HepG2 (cell line): ENCODE measurements around the gene MCC. TPM values are rescaled to one million over a fixed set of nuclear protein-coding genes. Genes with fewer than 3 reads are reported as not detected.

Source experiments
- ATAC-seq: fragments of 200-7000 bp; cut with Tn5 transposase; 3 replicates; pipeline ENCODE4 v1.9.1; 2020; ENCODE audit warnings: mild to moderate bottlenecking, moderate library complexity
- BruUV-seq: library from RNA; stranded (reverse); fragments of 400-500 nt; replicated peaks from 2 replicates; lab custom pipeline; 2021; lab: Mats Ljungman, UMichigan
- CTCF ChIA-PET: fragments of 300-600 bp; formaldehyde crosslinking; extraction: SDS; loops from one replicate; lab custom pipeline; 2021; ENCODE audit warnings: low total read pairs, inconsistent platforms, low intra/inter-chr PET ratio; lab: Yijun Ruan, JAX
- POLR2A ChIA-PET: fragments of 350-600 bp; sonication (Branson Sonifier 250); formaldehyde crosslinking; loops from one replicate; lab custom pipeline; 2020; ENCODE audit warnings: antibody characterized with exemption, inconsistent platforms; lab: Yijun Ruan, JAX
- DNase-seq: peaks from one replicate; pipeline ENCODE4 v3.0.0-alpha.2; 2015; ENCODE audit warnings: low spot score
- FAIRE-seq: peaks from 3 replicates; lab custom pipeline; 2011; peaks lifted over from hg19 to GRCh38; lab: Jason Lieb, UNC
- H2AFZ ChIP-seq: one replicate; pipeline ENCODE4 v1.6.1; 2011; ENCODE audit warnings: low read length, inconsistent platforms
- H3K27ac ChIP-seq: fragments of 300-600 bp; 3 replicates; pipeline ENCODE4 v1.8.0; 2011; ENCODE audit warnings: mixed run types, mild to moderate bottlenecking, mixed read lengths, low read length, inconsistent platforms; ENCODE audit not compliant: insufficient read depth; ENCODE audit errors: extremely low read length
- H3K27me3 ChIP-seq, 2 experiments: fragments of 200-600 bp in 1 of 2; 2 replicates in 1 of 2; 3 replicates in 1 of 2; pipeline versions ENCODE4 v1.6.0 to v1.8.0; 2011; ENCODE audit warnings: low read length in 2 of 2, mild to moderate bottlenecking in 2 of 2, moderate library complexity in 2 of 2, inconsistent platforms in 1 of 2; ENCODE audit not compliant: insufficient read depth in 2 of 2, control insufficient read depth in 1 of 2
- H3K36me3 ChIP-seq, 2 experiments: fragments of 200-600 bp in 1 of 2; replicated peaks in 1 of 2; 2 replicates in 1 of 2; 3 replicates in 1 of 2; pipeline versions ENCODE4 v1.5.1 to v1.8.0; 2011; ENCODE audit warnings: low read length in 2 of 2, inconsistent platforms in 1 of 2; ENCODE audit not compliant: insufficient read depth in 2 of 2, control insufficient read depth in 1 of 2
- H3K4me1 ChIP-seq: 2 replicates; pipeline ENCODE4 v1.5.1; 2012; ENCODE audit warnings: low read length, inconsistent platforms; ENCODE audit not compliant: insufficient read depth
- H3K4me2 ChIP-seq: 2 replicates; pipeline ENCODE4 v1.6.0; 2011; ENCODE audit warnings: low read depth, low read length, inconsistent platforms
- H3K4me3 ChIP-seq, 3 experiments: fragments of 200-600 bp in 1 of 3; sonication (generic), shearing (Covaris generic) in 1 of 3; replicated peaks in 1 of 3; 2 replicates each; pipeline ENCODE4 v1.5.1; 2011 to 2016; ENCODE audit warnings: low read length in 3 of 3, inconsistent platforms in 2 of 3, low read depth in 2 of 3, mild to moderate bottlenecking in 2 of 3, control low read depth in 1 of 3, mixed read lengths in 1 of 3; ENCODE audit not compliant: insufficient read depth in 1 of 3
- H3K79me2 ChIP-seq: one replicate; pipeline ENCODE4 v1.6.1; 2011; ENCODE audit warnings: low read length, inconsistent platforms; ENCODE audit not compliant: insufficient read depth
- H3K9ac ChIP-seq: 2 replicates; pipeline ENCODE4 v1.6.0; 2011; ENCODE audit warnings: mild to moderate bottlenecking, low read depth, low read length, inconsistent platforms; ENCODE audit not compliant: insufficient read depth
- H3K9me3 ChIP-seq: 2 replicates; pipeline ENCODE4 v1.5.1; 2012; ENCODE audit warnings: mild to moderate bottlenecking, low read length
- H4K20me1 ChIP-seq: 2 replicates; pipeline ENCODE4 v1.6.0; 2011; ENCODE audit warnings: inconsistent platforms, mild to moderate bottlenecking, low read length, moderate library complexity; ENCODE audit not compliant: insufficient read depth
- HOXA3 ChIP-seq: sonication (generic); formaldehyde crosslinking; IDR thresholded peaks from 2 replicates; pipeline ENCODE4 v1.5.0; 2020; ENCODE audit warnings: missing genetic modification reagents
- PHF20 ChIP-seq: sonication (generic); formaldehyde crosslinking; IDR thresholded peaks from 2 replicates; pipeline ENCODE4 v1.5.0; 2020; ENCODE audit warnings: mild to moderate bottlenecking, missing genetic modification reagents
- REXO4 ChIP-seq: sonication (generic); formaldehyde crosslinking; IDR thresholded peaks from 2 replicates; pipeline ENCODE4 v1.8.0; 2022; ENCODE audit warnings: missing genetic modification reagents, mild to moderate bottlenecking, borderline replicate concordance
- SALL2 ChIP-seq: sonication (generic); formaldehyde crosslinking; IDR thresholded peaks from 2 replicates; pipeline ENCODE4 v1.8.1; 2023; ENCODE audit warnings: mild to moderate bottlenecking, missing genetic modification reagents, inconsistent platforms
- TAF15 ChIP-seq: fragments of 200-400 bp; formaldehyde crosslinking; IDR thresholded peaks from one replicate; pipeline ENCODE4 v1.6.1; 2018; ENCODE audit warnings: mild to moderate bottlenecking, low read depth, low read length; ENCODE audit not compliant: poor library complexity, severe bottlenecking
- TSC22D2 ChIP-seq: sonication (generic); formaldehyde crosslinking; IDR thresholded peaks from 2 replicates; pipeline ENCODE4 v1.5.1; 2020; ENCODE audit warnings: missing genetic modification reagents, mild to moderate bottlenecking, borderline replicate concordance
- ZEB1 ChIP-seq: IDR thresholded peaks from 2 replicates; pipeline ENCODE4 v1.6.1; 2012; ENCODE audit warnings: mild to moderate bottlenecking, low read depth, inconsistent platforms; ENCODE audit not compliant: insufficient replicate concordance
- ZNF543 ChIP-seq: sonication (generic); formaldehyde crosslinking; IDR thresholded peaks from 2 replicates; pipeline ENCODE4 v1.4.0; 2020; ENCODE audit warnings: mild to moderate bottlenecking, missing genetic modification reagents
- ZNF572 ChIP-seq: sonication (generic); formaldehyde crosslinking; IDR thresholded peaks from 2 replicates; pipeline ENCODE4 v1.5.1; 2020; ENCODE audit warnings: mild to moderate bottlenecking, missing genetic modification reagents
- ZNF629 ChIP-seq: sonication (generic); formaldehyde crosslinking; conservative IDR thresholded peaks from 2 replicates; pipeline ENCODE4 v1.5.0; 2020; ENCODE audit warnings: missing genetic modification reagents
- ZNF75D ChIP-seq: sonication (generic); formaldehyde crosslinking; IDR thresholded peaks from 2 replicates; pipeline ENCODE4 v1.8.1; 2023; ENCODE audit warnings: missing genetic modification reagents, mild to moderate bottlenecking, borderline replicate concordance
- WGBS: methylation state at CpG from one replicate; pipeline ENCODE4 v1.1.6; 2017; ENCODE audit warnings: low lambda C conversion rate; 5-methylcytosine and 5-hydroxymethylcytosine counted together
- in situ Hi-C: cut with HindIII; loops from 2 replicates; pipeline ENCODE4 v1.10.0; 2017; ENCODE audit warnings: low pct_unique_long_range_greater_than_20kb; ENCODE audit not compliant: extremely low pct_ligation_motif_present
- intact Hi-C: fragments of 100-400 bp; cut with micrococcal nuclease; formaldehyde crosslinking; loops from one replicate; pipeline ENCODE4 v1.10.0; 2022; ENCODE audit not compliant: unreplicated experiment
- polyA plus RNA-seq, 8 experiments: library from polyadenylated mRNA; depleted of rRNA in 3 of 8; stranded (reverse) in 7 of 8; unstranded in 1 of 8; fragments of >200 nt; fragmentation: Illumina TruSeq in 4 of 8; extraction: Trizol in 4 of 8; gene quantifications; 2 replicates each; pipeline versions ENCODE4 v1.2.1 to v1.2.3, GENCODE V29; 2011 to 2016; ENCODE audit warnings: low read depth in 4 of 8, missing spikeins in 1 of 8, mixed read lengths in 1 of 8; ENCODE audit not compliant: insufficient read depth in 1 of 8
- total RNA-seq, 5 experiments: library from RNA; depleted of rRNA; stranded (reverse); fragments of >200 nt; fragmentation: Illumina TruSeq; extraction: Trizol; gene quantifications; 2 replicates each; pipeline ENCODE4 v1.2.3, GENCODE V29; 2016; ENCODE audit warnings: low read depth in 1 of 5
- TF ChIP-seq, protein P1 (sequence below): sonication (generic); formaldehyde crosslinking; IDR thresholded peaks from 2 replicates; pipeline ENCODE4 v1.4.0; 2020; ENCODE audit warnings: missing genetic modification reagents
- TF ChIP-seq, protein P2 (sequence below): sonication (generic); formaldehyde crosslinking; IDR thresholded peaks from 2 replicates; pipeline ENCODE4 v1.4.0; 2020; ENCODE audit warnings: missing genetic modification reagents, mild to moderate bottlenecking, borderline replicate concordance
- TF ChIP-seq, protein P3 (sequence below): sonication (generic); formaldehyde crosslinking; IDR thresholded peaks from 2 replicates; pipeline ENCODE4 v1.4.0; 2020; ENCODE audit warnings: mild to moderate bottlenecking, missing genetic modification reagents

MCC gene
- total and polyA plus RNA-seq, 2 of the 13 experiments (the other 11 are each of a cell fraction or from before 2014, with no cell fraction given): 0.55 to 2.4 TPM

DNA sequence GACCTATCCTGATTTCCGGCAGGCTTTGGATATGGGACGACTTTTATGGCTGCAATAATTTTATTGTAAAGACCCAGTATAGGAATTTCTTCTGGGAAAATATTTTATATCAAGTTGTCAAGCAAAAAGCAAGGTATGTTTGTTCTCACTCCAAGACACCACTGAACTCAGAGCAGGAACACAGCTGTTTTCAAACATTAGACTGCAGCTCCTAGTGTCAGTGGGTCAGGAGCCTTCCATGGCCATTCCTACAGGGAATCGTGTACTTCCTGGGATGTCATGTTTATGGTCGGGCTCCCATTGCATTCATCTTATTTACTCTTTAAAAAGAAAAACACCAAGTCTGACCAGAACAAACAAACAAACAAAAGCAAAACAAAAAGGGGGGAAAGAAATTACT is 278.8 kb downstream of the MCC start:
- Histone ChIP-seq H3K36me3 (no peaks in the 10 kb centered on the region), H3K27me3 (peaks cover 0 to 3% of the 10 kb centered on the region in 2 experiments; a peak in 1 of 5 replicates), H4K20me1 (no peaks in the 10 kb centered on the region), H3K79me2 (no peaks in the 10 kb centered on the region), H3K4me3 (no peak overlapping the region), H3K9me3 (no peaks in the 10 kb centered on the region), H3K9ac (no peak overlapping the region), H3K27ac (no peak overlapping the region), H3K4me2 (no peak overlapping the region), H3K4me1 (peaks cover 16% of the 10 kb centered on the region), H2AFZ (no peak overlapping the region)
- BruUV-seq: no TSS peak
- in situ Hi-C loops (no loop called here), intact Hi-C loops (no loop called here)
- no peak for ATAC-seq
- DNase-seq: no peak
- WGBS: 32% methylated on average over 4 of the region's 4 CpGs
- no peak for FAIRE-seq
- TF ChIP-seq REXO4 (CRISPR knock-in tag) (no peak), ZNF75D (no peak), HOXA3 (CRISPR knock-in tag) (no peak), ZNF572 (CRISPR knock-in tag) (no peak), ZEB1 (no peak), SALL2 (CRISPR knock-in tag) (no peak), TSC22D2 (no peak), ZNF543 (CRISPR knock-in tag) (no peak), ZNF629 (CRISPR knock-in tag) (no peak), PHF20 (CRISPR knock-in tag) (no peak), TAF15 (no peak)
- TF ChIP-seq, protein P1, sequence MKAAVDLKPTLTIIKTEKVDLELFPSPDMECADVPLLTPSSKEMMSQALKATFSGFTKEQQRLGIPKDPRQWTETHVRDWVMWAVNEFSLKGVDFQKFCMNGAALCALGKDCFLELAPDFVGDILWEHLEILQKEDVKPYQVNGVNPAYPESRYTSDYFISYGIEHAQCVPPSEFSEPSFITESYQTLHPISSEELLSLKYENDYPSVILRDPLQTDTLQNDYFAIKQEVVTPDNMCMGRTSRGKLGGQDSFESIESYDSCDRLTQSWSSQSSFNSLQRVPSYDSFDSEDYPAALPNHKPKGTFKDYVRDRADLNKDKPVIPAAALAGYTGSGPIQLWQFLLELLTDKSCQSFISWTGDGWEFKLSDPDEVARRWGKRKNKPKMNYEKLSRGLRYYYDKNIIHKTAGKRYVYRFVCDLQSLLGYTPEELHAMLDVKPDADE (CRISPR knock-in tag): no peak
- TF ChIP-seq, protein P2, sequence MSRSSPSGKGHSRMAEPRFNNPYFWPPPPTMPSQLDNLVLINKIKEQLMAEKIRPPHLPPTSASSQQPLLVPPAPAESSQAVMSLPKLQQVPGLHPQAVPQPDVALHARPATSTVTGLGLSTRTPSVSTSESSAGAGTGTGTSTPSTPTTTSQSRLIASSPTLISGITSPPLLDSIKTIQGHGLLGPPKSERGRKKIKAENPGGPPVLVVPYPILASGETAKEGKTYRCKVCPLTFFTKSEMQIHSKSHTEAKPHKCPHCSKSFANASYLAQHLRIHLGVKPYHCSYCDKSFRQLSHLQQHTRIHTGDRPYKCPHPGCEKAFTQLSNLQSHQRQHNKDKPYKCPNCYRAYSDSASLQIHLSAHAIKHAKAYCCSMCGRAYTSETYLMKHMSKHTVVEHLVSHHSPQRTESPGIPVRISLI (CRISPR knock-in tag): no peak
- TF ChIP-seq, protein P3, sequence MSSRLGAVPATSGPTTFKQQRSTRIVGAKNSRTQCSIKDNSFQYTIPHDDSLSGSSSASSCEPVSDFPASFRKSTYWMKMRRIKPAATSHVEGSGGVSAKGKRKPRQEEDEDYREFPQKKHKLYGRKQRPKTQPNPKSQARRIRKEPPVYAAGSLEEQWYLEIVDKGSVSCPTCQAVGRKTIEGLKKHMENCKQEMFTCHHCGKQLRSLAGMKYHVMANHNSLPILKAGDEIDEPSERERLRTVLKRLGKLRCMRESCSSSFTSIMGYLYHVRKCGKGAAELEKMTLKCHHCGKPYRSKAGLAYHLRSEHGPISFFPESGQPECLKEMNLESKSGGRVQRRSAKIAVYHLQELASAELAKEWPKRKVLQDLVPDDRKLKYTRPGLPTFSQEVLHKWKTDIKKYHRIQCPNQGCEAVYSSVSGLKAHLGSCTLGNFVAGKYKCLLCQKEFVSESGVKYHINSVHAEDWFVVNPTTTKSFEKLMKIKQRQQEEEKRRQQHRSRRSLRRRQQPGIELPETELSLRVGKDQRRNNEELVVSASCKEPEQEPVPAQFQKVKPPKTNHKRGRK (CRISPR knock-in tag): no peak
- ChIA-PET POLR2A (no interaction called here), CTCF (no interaction called here)
